Omental fat pad (tissue), 4 donors: ENCODE results near the gene PCBP2. TPM values are rescaled to one million over a fixed set of nuclear protein-coding genes. Genes with fewer than 3 reads are reported as not detected.
A peak's percentile ranks its signal among the peaks of the same experiment; 100 is the strongest.

Experiments
- ATAC-seq: fragments of 150-250 bp; one replicate; pipeline ENCODE4 v1.9.1; 2016; ENCODE audit warnings: mild to moderate bottlenecking, moderate library complexity; ENCODE audit not compliant: low FRiP score
- DNase-seq: peaks from one replicate; pipeline ENCODE4 v3.0.0-alpha.2; 2019; ENCODE audit warnings: low spot score
- CTCF ChIP-seq, 3 donors: fragments of 450-650 bp; IDR thresholded peaks; one replicate each; pipeline ENCODE4 v1.5.1; 2016 to 2017; ENCODE audit warnings: antibody characterized with exemption in 3 of 3, mild to moderate bottlenecking in 3 of 3, moderate library complexity in 2 of 3
- total RNA-seq, 4 donors: library from RNA; depleted of rRNA; stranded (reverse); fragments of >200 nt; gene quantifications; one replicate each; pipeline ENCODE4 v1.1.0, GENCODE V29; 2016

PCBP2 gene
- total RNA-seq, 4 donors from 2014 or later, result 498 to 666 (median 531) TPM

DNA sequence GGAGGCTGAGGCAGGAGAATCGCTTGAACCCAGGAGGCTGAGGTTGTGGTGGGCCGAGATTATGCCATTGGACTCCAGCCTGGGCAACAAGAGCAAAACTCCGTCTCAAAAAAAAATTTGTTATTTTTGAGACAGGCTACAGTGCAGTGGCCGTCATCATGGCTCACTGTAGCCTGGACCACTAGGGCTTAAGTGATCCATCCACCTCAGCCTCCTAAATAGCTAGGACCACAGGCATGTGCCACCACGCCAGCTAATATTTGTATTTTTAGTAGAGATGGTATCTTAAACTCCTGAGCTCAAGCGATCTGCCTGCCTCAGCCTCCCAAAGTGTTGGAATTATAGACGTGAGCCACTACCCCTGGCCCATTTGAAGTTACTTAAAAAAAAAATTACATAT lies 966 bp upstream of the PCBP2 start:
- ATAC-seq (no peak), DNase-seq (no peak)
- TF ChIP-seq CTCF (IDR thresholded peaks at IDR 0.05), result no peak

GRCh38 chr12:53452159-53453077 lies 516 bp downstream of the PCBP2 start:
- ATAC-seq (peak; percentile 82), DNase-seq (peak; percentile 69)
- TF ChIP-seq CTCF (IDR thresholded peaks at IDR 0.05), result no peak

GRCh38 chr12:53453953-53454640 lies 2.2 kb downstream of the PCBP2 start:
- no peak for ATAC-seq
- DNase-seq, result no peak
- TF ChIP-seq CTCF (IDR thresholded peaks at IDR 0.05), result no peak

- no peak for TF ChIP-seq CTCF (IDR thresholded peaks at IDR 0.05)
- DNase-seq (no peak), ATAC-seq (no peak)
Measured at GRCh38 chr12:53454707-53455106, 2.8 kb downstream of the PCBP2 start.

- DNase-seq (no peak), ATAC-seq (no peak)
- no peak for TF ChIP-seq CTCF (IDR thresholded peaks at IDR 0.05)
Measured at GRCh38 chr12:53456654-53457366, 4.9 kb downstream of the PCBP2 start.

DNA sequence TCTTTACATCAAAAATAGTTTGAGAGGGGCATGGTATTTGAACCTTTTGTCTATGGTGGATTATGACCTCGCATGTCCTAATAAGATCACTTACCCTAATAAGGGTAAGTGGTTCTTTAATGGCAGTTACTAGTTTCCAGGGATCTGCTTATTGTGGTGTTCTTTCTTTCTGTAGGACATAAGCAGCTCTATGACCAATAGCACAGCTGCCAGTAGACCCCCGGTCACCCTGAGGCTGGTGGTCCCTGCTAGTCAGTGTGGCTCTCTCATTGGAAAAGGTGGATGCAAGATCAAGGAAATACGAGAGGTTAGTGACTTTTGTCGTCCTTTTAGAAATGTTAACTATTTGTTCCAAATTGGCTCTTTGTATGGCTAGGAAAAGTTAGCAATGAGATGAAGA lies 7.2 kb downstream of the PCBP2 start:
- no peak for TF ChIP-seq CTCF (IDR thresholded peaks at IDR 0.05)
- ATAC-seq (no peak), DNase-seq (no peak)
